HG02623 (cell line): ENCODE data around the gene BCL2L11.
A peak's percentile ranks its signal among the peaks of the same experiment; 100 is the strongest.

Source experiments
- ATAC-seq: cut with Tn5 transposase; IDR thresholded peaks from one replicate; pipeline ENCODE4 v1.9.1; 2021; ENCODE audit warnings: moderate library complexity; ENCODE audit not compliant: unreplicated experiment

BCL2L11 gene

DNA sequence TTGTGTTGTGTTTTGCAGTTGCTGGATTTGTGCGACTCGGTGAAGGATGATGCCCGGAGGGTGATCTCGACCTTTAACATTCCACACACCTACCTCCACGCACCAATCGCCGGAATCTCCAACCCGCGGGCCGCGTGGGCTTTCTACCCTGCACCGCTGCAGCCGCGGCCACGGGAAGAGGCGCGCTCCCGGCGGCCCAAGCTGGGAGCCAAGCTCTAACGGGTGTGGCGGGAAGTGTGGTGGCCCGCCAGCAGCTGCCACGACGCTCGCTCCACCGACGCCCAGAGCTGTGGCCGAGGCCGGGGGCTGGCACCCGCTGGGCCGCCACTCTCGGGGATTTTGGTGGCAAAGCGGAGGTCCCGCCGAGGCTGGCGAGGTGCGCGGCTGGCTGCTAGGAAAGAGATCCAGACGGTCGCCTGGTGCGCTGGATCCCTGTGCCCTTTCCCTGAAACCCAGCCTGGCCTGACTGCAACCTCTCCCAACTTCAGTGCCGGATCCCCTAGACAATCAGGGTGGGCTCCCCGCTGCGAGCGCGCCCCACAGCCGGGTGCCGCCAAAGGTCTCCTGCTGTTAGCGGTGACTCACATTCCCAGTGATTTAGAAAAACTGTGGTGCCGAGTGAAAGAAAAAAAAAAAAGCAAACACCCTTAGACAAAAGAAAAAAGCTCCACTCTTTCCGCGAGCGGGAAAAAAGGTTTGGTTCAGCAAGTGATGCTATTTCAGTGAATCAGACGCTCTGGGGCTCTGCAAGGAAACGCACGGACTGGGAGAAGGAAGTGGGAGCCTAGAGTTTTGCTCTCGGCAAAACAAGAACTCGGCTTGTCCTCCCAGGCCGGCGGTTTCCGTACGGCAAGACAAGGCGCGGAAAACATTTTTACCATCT, 2.9 kb upstream of the BCL2L11 start:
- no peak for ATAC-seq

DNA sequence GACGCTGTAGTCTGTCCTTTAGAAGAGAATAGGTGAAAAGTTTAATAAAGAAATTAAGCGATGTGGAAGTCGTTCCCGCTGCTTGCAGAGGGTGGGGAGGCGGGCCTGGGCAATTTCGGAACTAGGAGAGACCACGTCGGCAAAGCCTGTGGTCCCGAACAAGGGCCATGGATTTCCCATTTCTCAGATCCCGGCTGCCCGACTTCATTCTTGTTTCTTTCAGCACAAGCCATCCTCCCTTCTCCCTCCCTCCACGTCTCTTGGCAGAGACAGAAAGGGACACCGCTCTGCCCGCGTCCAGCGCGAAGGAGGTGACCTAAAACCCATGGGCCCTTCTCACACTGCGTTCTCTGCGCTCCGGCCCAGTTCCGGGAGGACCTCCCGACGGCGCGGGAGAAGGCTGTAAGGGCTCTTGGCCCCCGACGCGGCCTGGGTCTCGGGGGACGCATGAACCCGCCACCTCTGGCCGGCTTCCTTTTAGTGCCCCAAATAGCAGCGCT, 2.2 kb upstream of the BCL2L11 start:
- no peak for ATAC-seq

DNA sequence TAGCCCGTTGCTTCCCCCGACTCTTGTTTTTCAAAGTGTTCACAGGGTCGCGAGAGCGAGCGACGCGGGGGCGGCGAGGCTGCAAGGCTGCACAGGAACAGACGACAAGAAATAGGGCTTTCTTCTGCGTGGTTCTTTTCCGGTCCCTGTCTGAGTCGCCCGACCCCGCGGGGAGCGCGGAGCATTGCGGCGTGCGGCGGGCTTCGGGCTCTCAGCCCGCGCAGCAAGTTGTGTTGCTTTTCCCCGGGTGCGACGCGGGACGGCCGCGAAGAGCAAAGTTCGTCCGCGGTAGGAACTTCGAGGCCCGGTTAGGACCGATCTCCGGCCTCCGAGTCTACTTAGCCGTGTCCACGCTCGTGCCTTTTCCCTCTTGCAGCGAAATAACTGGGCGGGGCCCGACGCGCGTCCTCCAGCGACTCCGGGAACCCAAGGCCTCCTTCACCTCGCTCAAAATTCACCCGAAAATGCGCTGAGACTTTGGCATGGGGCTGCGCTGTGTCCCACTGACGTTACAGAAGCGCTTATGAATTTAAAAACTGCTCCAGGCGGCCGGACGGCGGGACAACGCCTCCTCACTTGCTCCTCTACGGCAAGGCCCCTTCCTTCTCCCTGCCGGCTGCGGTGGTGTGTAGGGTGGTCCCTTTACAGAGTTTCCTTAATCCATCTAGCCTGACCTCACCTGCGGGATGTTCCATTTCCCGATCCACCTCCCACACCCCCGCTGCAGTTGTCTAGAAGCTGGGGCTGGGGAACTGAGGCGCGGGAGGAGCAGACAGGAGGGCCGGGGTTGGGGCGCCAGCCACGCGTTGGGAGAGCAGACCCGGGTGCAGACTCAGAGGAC, 1.5 kb upstream of the BCL2L11 start:
- no peak for ATAC-seq

DNA sequence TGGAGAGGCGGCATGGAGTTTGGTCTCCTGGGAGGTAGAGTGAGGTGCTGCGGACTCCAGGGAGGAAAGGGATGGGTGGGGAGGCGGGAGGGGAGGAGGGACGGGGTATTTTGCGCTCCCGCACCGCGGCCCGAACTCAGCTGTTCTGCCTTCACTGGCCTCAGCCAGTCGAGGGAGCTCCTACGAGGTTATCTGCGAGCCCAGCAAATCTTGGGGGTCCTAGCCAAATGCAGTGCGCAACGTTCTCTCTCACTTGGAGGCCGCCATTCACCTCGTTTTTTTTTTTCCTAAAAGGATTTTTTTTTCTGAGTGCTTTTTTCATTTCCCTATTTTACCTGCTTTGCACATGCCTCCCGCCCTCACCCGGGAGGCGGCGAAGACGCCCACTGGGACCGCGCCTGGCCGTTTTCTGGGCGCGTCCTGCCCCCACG, 877 bp upstream of the BCL2L11 start:
- ATAC-seq = peak; percentile 2

DNA sequence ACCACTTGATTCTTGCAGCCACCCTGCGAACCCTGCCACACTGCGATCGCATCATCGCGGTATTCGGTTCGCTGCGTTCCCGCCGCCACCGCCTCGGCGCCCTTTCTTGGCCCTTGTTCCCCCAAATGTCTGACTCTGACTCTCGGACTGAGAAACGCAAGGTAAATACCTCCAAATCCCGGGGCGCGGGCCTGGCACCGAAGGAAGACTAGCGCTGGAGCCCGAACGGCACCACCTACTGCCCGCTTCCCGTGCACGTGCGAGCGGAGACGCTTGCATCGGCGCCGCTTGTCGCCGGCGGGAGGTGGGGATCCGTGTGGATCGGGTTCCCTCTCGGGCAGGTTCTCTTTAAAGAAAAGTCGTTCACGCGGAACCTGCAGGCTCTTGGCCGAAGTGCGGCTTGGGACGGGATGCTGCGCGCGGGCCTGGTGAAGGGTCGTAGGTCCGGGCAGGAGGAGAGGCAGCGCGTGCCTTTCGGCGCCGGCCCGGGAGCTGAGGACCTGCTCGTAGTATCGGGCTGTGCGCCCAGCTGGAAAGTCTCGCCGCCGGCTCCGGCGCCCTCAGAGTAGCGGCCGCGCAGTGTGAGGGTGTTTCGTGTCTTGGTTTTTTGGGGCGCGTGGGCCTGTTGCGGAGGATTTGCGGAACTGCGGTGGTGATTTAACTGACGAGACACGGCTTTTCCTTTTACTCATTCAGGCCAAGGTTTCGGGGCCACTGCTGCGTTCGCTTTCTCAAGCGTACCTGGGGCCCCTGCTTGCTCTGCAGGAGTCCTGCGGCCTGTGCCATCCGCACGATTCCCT, 514 bp downstream of the BCL2L11 start:
- ATAC-seq = no peak

DNA sequence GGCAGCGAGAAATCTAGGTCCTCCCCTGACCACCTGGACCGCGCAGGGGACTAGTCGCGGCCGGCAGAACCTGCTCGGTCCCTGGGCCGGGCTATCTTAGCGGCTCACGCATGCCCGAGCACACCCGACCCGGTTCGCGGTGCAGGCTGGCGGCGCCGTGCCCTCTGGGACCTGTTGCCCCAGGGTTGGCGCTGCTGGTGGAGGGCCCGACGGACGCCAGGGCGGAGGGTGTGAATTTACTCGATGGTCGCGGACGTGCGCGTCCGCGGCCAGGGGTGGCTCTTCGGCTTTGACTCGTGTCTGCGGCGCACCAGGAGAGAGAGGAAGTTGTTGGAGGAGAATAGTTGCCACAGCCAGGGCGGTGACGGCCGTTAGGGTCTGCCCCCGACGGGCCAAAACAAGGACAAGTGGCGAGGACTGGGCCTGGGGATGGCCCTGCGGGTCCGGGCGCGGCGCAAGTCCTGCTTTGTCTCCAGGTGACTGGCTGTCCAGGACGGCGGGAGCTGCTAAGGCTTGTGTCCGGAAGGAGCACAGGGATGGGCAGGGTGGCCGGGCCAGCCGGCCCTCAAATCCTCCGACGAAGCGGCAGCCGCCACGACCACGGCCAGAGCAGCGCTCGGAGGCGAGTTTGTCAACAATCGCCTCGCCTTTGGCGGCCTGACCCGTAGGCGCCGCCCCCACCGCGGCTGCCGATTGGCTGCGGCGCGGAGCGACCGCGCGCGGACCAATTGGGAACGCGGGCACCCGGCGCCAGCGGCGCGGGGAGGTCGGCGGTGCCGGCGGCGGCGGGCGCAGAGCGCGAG, 1.3 kb downstream of the BCL2L11 start:
- ATAC-seq = peak; percentile 46

DNA sequence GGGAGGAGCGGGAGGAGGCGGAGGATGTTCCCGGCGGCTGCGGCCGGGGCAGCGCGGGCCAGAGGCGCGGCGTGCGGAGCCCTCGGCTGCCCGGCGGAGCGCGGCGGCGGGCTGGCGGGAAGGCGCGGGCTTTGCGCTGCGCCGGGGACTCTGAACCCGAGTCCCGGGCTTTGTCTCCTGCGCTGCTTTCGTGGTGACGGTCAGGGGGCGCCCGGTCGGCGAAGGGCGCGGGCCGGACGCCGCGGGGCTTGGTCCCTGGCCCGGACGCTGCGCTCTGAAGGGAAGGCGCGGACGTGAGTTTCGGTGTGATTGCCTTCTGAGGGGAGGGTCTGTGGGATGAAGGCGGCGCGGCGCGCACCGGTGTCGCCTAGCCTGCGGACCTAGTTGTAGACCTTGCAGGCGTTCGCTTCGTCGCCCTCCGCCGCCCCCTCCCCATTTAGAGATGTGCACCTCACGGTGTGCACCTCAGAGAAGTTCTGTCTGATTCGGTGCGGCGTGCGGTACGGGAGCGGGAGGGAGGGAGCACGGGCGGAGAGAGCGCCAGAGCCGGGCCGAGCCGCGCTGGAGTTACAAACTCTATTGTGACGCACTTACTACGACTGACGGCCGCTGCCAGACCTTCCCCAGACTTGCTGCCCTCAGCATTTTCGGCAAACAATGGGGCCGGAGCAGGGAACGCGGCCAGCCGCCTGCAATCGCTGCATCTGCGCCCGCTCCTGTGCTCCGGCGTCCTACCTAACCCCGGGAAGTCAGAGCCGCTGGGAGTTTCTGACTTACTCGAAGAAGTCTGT, 2.1 kb downstream of the BCL2L11 start:
- no peak for ATAC-seq

DNA sequence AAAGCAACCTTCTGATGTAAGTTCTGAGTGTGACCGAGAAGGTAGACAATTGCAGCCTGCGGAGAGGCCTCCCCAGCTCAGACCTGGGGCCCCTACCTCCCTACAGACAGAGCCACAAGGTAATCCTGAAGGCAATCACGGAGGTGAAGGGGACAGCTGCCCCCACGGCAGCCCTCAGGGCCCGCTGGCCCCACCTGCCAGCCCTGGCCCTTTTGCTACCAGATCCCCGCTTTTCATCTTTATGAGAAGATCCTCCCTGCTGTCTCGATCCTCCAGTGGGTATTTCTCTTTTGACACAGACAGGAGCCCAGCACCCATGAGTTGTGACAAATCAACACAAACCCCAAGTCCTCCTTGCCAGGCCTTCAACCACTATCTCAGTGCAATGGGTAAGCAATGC, 3.0 kb downstream of the BCL2L11 start:
- no peak for ATAC-seq

DNA sequence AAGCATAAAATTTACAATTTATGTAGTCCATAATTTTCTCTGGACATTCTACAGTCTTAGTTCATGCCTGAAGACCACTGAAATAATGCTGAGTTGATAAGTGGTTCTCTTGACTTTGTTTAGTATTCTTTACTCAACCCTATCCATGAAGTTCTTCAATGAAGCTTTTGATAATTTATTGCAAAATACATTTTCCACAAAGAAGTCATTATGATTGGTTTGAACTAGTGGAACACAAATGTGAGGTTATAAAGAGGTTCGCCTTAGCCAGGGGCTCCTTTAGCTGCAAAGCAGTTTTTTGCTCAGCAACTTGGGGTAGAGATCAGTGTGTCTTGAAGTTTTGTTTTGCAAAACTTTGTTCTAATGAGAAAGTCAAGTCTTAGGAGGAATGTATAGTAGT, 5.9 kb downstream of the BCL2L11 start:
- ATAC-seq = no peak

DNA sequence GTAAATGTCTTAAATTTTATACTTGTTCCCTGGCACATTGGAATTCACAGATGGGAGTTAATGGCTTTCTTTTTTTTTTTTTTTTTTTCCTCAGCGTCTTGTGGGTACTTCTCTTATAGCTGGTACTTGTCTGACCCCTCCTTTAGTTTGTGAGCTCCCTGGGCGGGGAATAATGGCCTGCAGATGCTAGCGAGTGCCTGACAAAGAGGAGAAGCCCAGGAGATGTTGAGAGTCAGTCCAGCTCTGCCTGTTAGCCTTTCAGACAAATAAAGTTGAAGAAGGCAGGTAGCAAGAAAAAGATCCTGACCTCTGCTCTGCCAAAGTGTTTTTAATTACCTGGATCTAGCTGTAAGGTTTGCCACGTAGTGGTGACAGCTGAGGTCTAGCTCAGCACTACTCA, 6.6 kb downstream of the BCL2L11 start:
- no peak for ATAC-seq

DNA sequence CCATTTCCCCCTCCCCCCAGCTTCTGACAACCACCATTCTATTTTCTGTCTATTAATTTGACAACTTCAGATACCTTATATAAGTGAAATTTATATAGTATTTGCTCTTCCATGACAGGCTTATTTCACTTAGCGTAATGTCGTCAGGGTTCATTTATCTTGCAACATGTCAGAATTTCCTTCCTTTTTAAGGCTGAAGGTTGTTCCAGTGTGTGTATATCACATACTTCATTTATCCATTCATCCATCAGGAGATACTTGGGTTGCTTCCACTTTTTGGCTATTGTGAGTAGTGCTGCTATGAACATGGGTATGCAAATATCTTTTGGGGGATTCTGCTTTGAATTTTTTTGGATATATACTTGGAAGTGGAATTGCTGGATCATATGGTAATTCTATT, 7.4 kb downstream of the BCL2L11 start:
- no peak for ATAC-seq

DNA sequence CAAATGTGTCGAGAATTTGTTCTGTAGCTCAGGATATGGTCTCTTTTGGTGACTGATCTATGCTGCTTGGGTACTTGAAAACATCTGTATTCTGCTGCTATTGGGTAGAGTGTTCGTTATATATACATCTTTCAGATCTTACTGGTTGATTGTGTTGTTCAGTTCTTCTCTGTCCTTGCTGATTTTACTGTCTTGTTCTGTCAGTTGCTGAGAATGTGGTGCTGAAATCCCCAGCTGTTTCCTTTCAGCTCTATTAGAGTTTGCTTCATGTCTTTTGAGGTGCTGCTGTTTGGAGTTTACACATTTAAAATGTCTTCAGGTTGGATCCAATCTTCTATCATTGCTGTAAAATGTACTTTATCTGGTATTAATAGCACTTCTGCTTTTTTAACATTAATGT, 12.9 kb downstream of the BCL2L11 start:
- no peak for ATAC-seq

DNA sequence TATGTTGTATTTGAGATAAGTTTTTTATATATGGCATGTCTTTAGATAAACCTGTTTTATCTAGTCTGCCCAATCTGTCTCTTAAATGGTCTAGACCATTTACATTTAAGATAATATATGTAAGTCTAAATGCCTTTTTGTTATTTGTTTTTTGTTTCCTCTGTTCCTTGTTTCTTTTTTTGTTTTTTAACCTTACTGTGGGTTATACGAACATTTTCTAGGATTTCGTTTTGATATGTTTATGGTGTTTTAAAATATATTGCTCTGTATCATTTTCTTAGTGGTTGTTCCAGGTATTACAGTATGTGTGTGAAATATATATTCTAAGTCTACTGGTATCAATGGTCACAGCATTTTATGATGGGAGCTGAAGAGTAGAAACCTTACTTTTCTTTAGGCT, 13.3 kb downstream of the BCL2L11 start:
- no peak for ATAC-seq

DNA sequence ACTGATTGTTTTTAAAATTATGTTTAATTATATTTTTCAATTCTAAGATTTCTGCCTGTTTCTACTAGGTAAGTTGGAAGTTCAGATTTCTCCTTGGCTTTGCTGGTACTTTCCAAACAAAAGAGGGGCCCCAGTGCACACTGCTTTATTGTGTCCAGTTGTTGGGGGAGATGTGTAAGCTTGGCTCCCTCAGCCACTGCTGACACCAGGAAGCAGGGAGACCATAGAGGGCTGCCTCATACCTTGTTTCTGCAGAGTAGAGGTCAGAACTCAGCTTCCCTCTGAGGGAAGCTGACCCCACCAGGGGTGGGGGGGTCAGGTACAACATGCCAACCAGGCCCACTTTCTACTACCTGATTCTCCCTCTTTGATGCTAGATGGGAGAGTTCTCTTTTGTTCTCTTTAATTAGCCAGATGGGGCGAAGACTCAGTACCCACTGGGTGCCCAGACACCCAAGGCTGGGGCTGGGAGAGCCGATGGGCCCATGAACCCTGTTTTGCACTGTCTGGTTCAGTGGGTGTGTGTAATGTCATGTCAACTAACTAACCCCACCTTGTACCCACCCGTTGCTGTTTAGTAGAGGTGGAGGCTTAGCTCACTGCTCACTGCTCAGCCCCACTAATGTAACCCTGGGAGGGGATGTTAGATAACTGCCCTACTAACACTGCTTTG, 14.7 kb downstream of the BCL2L11 start:
- no peak for ATAC-seq

DNA sequence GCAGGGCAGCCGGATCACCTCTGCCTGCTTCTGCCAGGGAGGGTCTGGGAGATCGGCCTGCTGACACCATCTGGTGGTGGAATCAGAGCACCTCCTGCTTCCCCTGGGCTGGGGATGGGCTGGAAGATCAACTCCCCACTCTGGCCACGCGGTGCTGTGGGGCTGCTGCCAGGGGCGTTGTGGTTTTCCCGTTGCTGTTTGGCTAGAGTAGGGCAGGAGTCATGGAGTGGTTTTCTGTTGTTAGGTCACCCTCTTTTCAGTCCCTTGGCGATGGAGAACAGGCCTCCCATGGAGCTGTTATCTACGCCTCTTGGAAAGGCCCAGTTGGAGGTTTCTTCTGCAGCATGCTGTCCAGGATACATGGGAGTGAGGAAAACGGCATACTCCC, 15.2 kb downstream of the BCL2L11 start:
- no peak for ATAC-seq

DNA sequence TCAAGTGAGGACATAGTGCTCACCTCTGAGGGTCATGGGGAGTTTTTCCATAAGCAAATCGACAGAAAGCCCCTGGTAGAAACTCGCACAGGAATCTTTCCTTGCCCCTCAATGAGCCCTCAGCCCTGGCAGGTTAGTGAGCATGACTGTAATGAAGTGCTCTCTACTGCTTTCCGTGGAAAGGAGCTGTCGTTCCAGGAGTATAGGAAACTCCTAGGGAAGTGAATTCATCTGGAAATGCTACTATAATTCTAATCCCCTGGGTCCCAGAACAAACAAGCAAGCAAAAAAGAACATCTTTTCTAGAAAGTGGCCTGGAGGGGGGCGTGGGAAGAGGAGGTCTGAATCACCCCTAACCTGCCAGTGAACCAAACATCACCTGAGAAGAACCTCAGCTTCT, 18.1 kb downstream of the BCL2L11 start:
- no peak for ATAC-seq

DNA sequence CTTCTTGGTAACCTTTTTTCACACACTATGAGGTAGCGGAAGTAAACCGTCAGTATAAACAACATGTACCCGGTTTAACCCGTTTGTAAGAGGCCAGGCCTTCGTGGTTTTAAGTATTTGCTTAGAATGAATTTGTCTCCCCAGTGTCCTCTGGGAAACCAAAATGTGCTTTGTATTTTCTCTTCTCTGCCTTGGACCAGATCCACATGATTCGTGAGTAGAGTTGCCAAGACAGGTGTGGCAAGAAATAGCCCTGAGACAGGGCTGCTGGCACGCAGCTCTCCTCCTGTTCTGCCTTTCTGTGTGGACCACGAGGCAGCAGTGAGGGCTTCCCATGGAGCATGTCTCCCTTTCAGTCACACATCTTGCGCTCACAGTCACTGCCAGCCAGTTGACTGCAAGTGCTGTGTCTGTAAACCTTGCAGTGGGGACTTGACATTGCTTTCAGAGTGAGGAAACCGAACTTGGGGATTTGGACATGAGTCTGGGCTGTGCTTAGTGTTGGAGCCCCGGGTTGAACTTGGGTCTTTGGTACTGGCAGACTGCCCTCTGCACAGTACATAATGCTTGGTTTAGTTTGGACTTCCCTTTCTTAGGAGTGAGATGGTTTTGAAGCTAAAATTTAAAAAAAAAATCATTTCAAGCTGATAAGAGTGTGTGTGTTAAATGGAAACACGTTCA, 19.1 kb downstream of the BCL2L11 start:
- ATAC-seq = no peak

DNA sequence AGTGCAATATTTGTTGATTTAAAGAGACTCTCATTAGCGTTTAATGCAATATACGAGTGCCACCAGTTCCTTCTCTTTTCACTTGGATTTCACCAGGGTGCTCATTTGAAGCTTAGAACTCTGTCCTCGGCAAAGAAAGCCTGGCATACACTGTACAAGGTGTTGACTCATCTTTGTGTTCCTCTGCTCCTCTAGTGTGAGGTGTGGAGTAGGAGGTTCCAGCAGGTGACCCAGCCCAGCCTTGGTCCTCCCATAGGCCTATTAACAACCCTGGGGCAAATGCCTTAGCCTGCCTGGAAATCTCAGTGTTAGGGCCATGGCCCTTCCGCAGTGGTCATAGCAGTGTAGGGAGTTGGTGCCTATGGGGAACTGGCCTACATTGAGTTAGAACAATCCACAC, 20.1 kb downstream of the BCL2L11 start:
- ATAC-seq = no peak
